GM23248 (cell line): ENCODE measurements around the gene SND1.

Source experiments
- EZH2 ChIP-seq: fragments of 200-600 bp; sonication (generic); IDR thresholded peaks from 2 replicates; pipeline ENCODE4 v1.6.1; 2018; ENCODE audit warnings: antibody characterized with exemption, mild to moderate bottlenecking; ENCODE audit not compliant: insufficient read depth, poor library complexity, severe bottlenecking
- EZH2phosphoT487 ChIP-seq: fragments of 200-600 bp; sonication (generic); IDR thresholded peaks from 2 replicates; pipeline ENCODE4 v1.6.1; 2018; ENCODE audit warnings: antibody characterized with exemption, moderate library complexity, mild to moderate bottlenecking, low read depth; ENCODE audit not compliant: insufficient read depth

GRCh38 chr7:127911968-127912511 is 260.0 kb downstream of the SND1 start:
- TF ChIP-seq EZH2 (no peak), EZH2phosphoT487 (no peak)
